ENCODE results near the gene CHN1. TPM values are rescaled to one million over a fixed set of nuclear protein-coding genes. Genes with fewer than 3 reads are reported as not detected.

Gene CHN1
- total and polyA plus RNA-seq, 2 of the 8 experiments (the other 6 are each of a cell fraction or from before 2014, with no cell fraction given) = 54.0 to 65.7 TPM

GRCh38 chr2:174759381-174760065 lies 245.7 kb downstream of the CHN1 start:
- Histone ChIP-seq H3K23ac (ENCODE audit: insufficient read length) (no peak overlapping the region), H4K20me1 (replicated peaks in 1 of 2; ENCODE audit: control insufficient read depth in 1 of 2, insufficient read depth in 2 of 2, low read length in 2 of 2) (no peaks in the 10 kb centered on the region), H3K36me3 (ENCODE audit: control insufficient read depth in 2 of 4, insufficient read depth in 4 of 4, low read length in 3 of 4) (no peaks in the 10 kb centered on the region), H3K4me3 (ENCODE audit: extremely low read depth in 1 of 4, insufficient read depth in 2 of 4, low read depth in 3 of 4, low read length in 4 of 4) (no peak overlapping the region), H4K8ac (ENCODE audit: extremely low read depth, insufficient read depth, low read length) (no peak overlapping the region), H2BK15ac (ENCODE audit: low read length) (no peak overlapping the region), H3K79me2 (ENCODE audit: control insufficient read depth in 1 of 2, insufficient read depth in 2 of 2, low read length in 2 of 2) (no peaks in the 10 kb centered on the region), H3K27ac (ENCODE audit: low read depth, low read length) (no peak overlapping the region), H3K27me3 (replicated peaks in 1 of 4; ENCODE audit: control insufficient read depth in 3 of 4, extremely low read depth in 1 of 4, insufficient read depth in 3 of 4, low read length in 3 of 4) (no peaks in the 10 kb centered on the region; a peak in 1 of 7 replicates), H2BK12ac (ENCODE audit: low read depth, low read length) (no peak overlapping the region), H3K4ac (replicated peaks; ENCODE audit: insufficient read length, low read depth, low read length) (no peak overlapping the region), H3K18ac (ENCODE audit: extremely low read depth, low read length) (no peak overlapping the region), H3K9me3 (ENCODE audit: insufficient read depth in 2 of 2, low read depth in 1 of 2, low read length in 1 of 2) (no peaks in the 10 kb centered on the region), H3K56ac (replicated peaks; ENCODE audit: insufficient read length, low read depth, low read length) (no peak overlapping the region), H2AFZ (ENCODE audit: low read length) (no peak overlapping the region), H2BK5ac (ENCODE audit: low read depth, low read length) (no peak overlapping the region), H4K91ac (replicated peaks; ENCODE audit: insufficient read length, low read length) (no peak overlapping the region), H3K23me2 (ENCODE audit: low read depth, low read length) (no peaks in the 10 kb centered on the region), H3K4me1 (replicated peaks in 1 of 4; ENCODE audit: control insufficient read depth in 3 of 4, insufficient read depth in 4 of 4, low read length in 3 of 4) (peaks cover 0 to 5% (median 0%) of the 10 kb centered on the region in 4 experiments; a peak in 1 of 7 replicates), H2BK120ac (replicated peaks; ENCODE audit: low read depth, low read length) (no peak overlapping the region), H2AK5ac (ENCODE audit: low read depth, low read length) (no peak overlapping the region), H3K14ac (ENCODE audit: insufficient read length) (no peak overlapping the region), H2BK20ac (ENCODE audit: low read length) (no peak overlapping the region), H3K4me2 (ENCODE audit: insufficient read depth in 1 of 2, low read depth in 2 of 2, low read length in 2 of 2) (no peak overlapping the region), H3K9ac (replicated peaks in 1 of 4; ENCODE audit: extremely low read depth in 1 of 4, low read depth in 3 of 4, low read length in 3 of 4) (no peak overlapping the region), H4K5ac (ENCODE audit: insufficient read length, low read depth, low read length) (no peak overlapping the region), H3K79me1 (ENCODE audit: low read depth, low read length) (no peaks in the 10 kb centered on the region)
- DNase-seq (ENCODE audit: low read depth in 1 of 2, low spot score in 2 of 2) (no peak), FAIRE-seq (no peak)
- WGBS, 2 experiments (ENCODE audit: extremely low coverage in 1 of 2, insufficient coverage in 1 of 2, insufficient read length in 1 of 2, insufficient replicate concordance in 2 of 2, low coverage in 1 of 2, low lambda C conversion rate in 2 of 2, missing lambda C conversion rate in 1 of 2) = 94% methylated on average over 11 of the region's 11 CpGs; no CpG with 5 or more reads in 1 of the 2 experiments
- ChIA-PET CTCF (ENCODE audit: partially characterized antibody) (interaction anchor here (1.1 to 2.6 kb wide), 4 partner anchors 10 to 226 kb away, joined by 3 to 10 read pairs (median 4); no protein-coding TSS in a partner anchor), POLR2A (ENCODE audit: partially characterized antibody) (no interaction called here)
- no peak for TF ChIP-seq EGR1 (IDR thresholded peaks at IDR 0.05; ENCODE audit: borderline replicate concordance, low read depth, low read length)
- TF ChIP-seq SP2 (IDR thresholded peaks at IDR 0.05; ENCODE audit: low read length) = no peak
- no peak for TF ChIP-seq CHD2 (IDR thresholded peaks at IDR 0.05; ENCODE audit: low read length)
- no peak for TF ChIP-seq TBP (IDR thresholded peaks at IDR 0.05; ENCODE audit: low read depth, low read length)
- TF ChIP-seq, protein P1, sequence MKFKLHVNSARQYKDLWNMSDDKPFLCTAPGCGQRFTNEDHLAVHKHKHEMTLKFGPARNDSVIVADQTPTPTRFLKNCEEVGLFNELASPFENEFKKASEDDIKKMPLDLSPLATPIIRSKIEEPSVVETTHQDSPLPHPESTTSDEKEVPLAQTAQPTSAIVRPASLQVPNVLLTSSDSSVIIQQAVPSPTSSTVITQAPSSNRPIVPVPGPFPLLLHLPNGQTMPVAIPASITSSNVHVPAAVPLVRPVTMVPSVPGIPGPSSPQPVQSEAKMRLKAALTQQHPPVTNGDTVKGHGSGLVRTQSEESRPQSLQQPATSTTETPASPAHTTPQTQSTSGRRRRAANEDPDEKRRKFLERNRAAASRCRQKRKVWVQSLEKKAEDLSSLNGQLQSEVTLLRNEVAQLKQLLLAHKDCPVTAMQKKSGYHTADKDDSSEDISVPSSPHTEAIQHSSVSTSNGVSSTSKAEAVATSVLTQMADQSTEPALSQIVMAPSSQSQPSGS (IDR thresholded peaks at IDR 0.05; ENCODE audit: low read length) = no peak
- TF ChIP-seq MAX (IDR thresholded peaks at IDR 0.05) = no peak
- no peak for TF ChIP-seq KDM4A (IDR thresholded peaks at IDR 0.05; ENCODE audit: low read depth, low read length, severe bottlenecking)
- TF ChIP-seq KDM1A (IDR thresholded peaks at IDR 0.05; ENCODE audit: borderline replicate concordance, low read length) = no peak

Measured in H1 (cell line).